GM12878 (cell line): ENCODE measurements around the gene RHOB. TPM values are rescaled to one million over a fixed set of nuclear protein-coding genes. Genes with fewer than 3 reads are reported as not detected.

Source experiments
- ATAC-seq: fragments of 200-7000 bp; cut with Tn5 transposase; 3 replicates; pipeline ENCODE4 v1.9.1; 2020; ENCODE audit warnings: mild to moderate bottlenecking, moderate library complexity
- BruUV-seq: library from RNA; stranded (reverse); fragments of 400-500 nt; replicated peaks from 2 replicates; lab custom pipeline; 2021; lab: Mats Ljungman, UMichigan
- CTCF ChIA-PET: fragments of 300-600 bp; sonication (Branson Sonifier 250); formaldehyde crosslinking; extraction: SDS; loops from one replicate; lab custom pipeline; 2021; ENCODE audit warnings: inconsistent platforms; lab: Yijun Ruan, JAX
- POLR2A ChIA-PET: fragments of 350-600 bp; formaldehyde crosslinking; extraction: SDS; loops from one replicate; lab custom pipeline; 2021; ENCODE audit warnings: inconsistent platforms; lab: Charles Lee
- RAD21 ChIA-PET: fragments of 300-600 bp; sonication (Branson Sonifier 250); formaldehyde crosslinking; loops from one replicate; lab custom pipeline; 2023; ENCODE audit warnings: antibody characterized with exemption; ENCODE audit not compliant: unreplicated experiment; lab: Charles Lee
- SMC1A ChIA-PET: fragments of 300-600 bp; sonication (Branson Sonifier 250); formaldehyde crosslinking; loops from one replicate; lab custom pipeline; 2023; ENCODE audit not compliant: unreplicated experiment, uncharacterized antibody; lab: Charles Lee
- DNase-seq: peaks from one replicate; pipeline ENCODE4 v3.0.0-alpha.2; 2011; ENCODE audit warnings: low read depth, low spot score
- FAIRE-seq: peaks from 3 replicates; lab custom pipeline; 2011; peaks lifted over from hg19 to GRCh38; lab: Jason Lieb, UNC
- H2AFZ ChIP-seq: 2 replicates; pipeline ENCODE4 v1.6.0; 2011; ENCODE audit warnings: low read depth, low read length, control low read depth; ENCODE audit not compliant: control insufficient read depth
- H3K27ac ChIP-seq: 2 replicates; pipeline ENCODE4 v1.5.1; 2011; ENCODE audit warnings: control low read depth; ENCODE audit not compliant: control insufficient read depth, insufficient read depth
- H3K27me3 ChIP-seq, 2 experiments: replicated peaks in 1 of 2; 2 replicates each; pipeline versions ENCODE4 v1.6.0 to v1.6.1; 2011; ENCODE audit warnings: low read length in 1 of 2; ENCODE audit not compliant: control insufficient read depth in 2 of 2, insufficient read depth in 2 of 2
- H3K36me3 ChIP-seq, 2 experiments: 2 replicates each; pipeline ENCODE4 v1.5.1; 2011; ENCODE audit warnings: low read length in 1 of 2; ENCODE audit not compliant: control insufficient read depth in 2 of 2, insufficient read depth in 2 of 2
- H3K4me1 ChIP-seq: 2 replicates; pipeline ENCODE4 v1.6.1; 2011; ENCODE audit warnings: mild to moderate bottlenecking, low read length, moderate library complexity, mixed read lengths; ENCODE audit not compliant: control insufficient read depth, insufficient read depth
- H3K4me2 ChIP-seq: 2 replicates; pipeline ENCODE4 v1.6.0; 2011; ENCODE audit warnings: control low read depth; ENCODE audit not compliant: control insufficient read depth, insufficient read depth
- H3K4me3 ChIP-seq: fragments of 200-600 bp; sonication (generic); 2 replicates; pipeline ENCODE4 v1.5.1; 2016
- H3K79me2 ChIP-seq: 2 replicates; pipeline ENCODE4 v1.6.0; 2011; ENCODE audit warnings: low read length; ENCODE audit not compliant: control insufficient read depth, insufficient read depth
- H3K9ac ChIP-seq: 2 replicates; pipeline ENCODE4 v1.8.0; 2011; ENCODE audit warnings: low read length, control low read depth, mixed read lengths; ENCODE audit not compliant: control insufficient read depth, insufficient read depth
- H3K9me3 ChIP-seq: replicated peaks from 3 replicates; pipeline ENCODE4 v1.5.1; 2011; ENCODE audit warnings: mild to moderate bottlenecking, low read length; ENCODE audit not compliant: control insufficient read depth, insufficient read depth
- H4K20me1 ChIP-seq: 2 replicates; pipeline ENCODE4 v1.6.0; 2011; ENCODE audit not compliant: control insufficient read depth, insufficient read depth
- CHD2 ChIP-seq: IDR thresholded peaks from 2 replicates; pipeline ENCODE4 v1.6.1; 2011; ENCODE audit warnings: low read depth, low read length, improper control_type of control experiment, borderline replicate concordance
- EED ChIP-seq: sonication (generic); IDR thresholded peaks from 2 replicates; pipeline ENCODE4 v1.6.1; 2016; ENCODE audit warnings: antibody characterized with exemption, low read depth
- KLF5 ChIP-seq: fragments of 450-650 bp; IDR thresholded peaks from 2 replicates; pipeline ENCODE4 v1.6.1; 2014; ENCODE audit warnings: mild to moderate bottlenecking; ENCODE audit not compliant: partially characterized antibody
- LARP7 ChIP-seq: fragments of 450-650 bp; IDR thresholded peaks from 2 replicates; pipeline ENCODE4 v1.6.1; 2017; ENCODE audit warnings: mild to moderate bottlenecking
- PML ChIP-seq: IDR thresholded peaks from 2 replicates; pipeline ENCODE4 v1.6.1; 2012; ENCODE audit warnings: low read length, inconsistent platforms
- POU2F2 ChIP-seq: IDR thresholded peaks from 3 replicates; pipeline ENCODE4 v1.6.1; 2011; ENCODE audit warnings: low read depth, mild to moderate bottlenecking, low read length, borderline replicate concordance
- RAD51 ChIP-seq: fragments of 450-650 bp; IDR thresholded peaks from 2 replicates; pipeline ENCODE4 v1.6.1; 2016; ENCODE audit warnings: moderate library complexity, mild to moderate bottlenecking, inconsistent platforms
- SREBF2 ChIP-seq: IDR thresholded peaks from 2 replicates; pipeline ENCODE4 v1.6.1; 2012; ENCODE audit warnings: mild to moderate bottlenecking, low read length
- ZNF24 ChIP-seq: fragments of 450-650 bp; IDR thresholded peaks from 2 replicates; pipeline ENCODE4 v1.6.1; 2017; ENCODE audit warnings: antibody characterized with exemption, mild to moderate bottlenecking
- ZNF274 ChIP-seq: IDR thresholded peaks from one replicate; pipeline ENCODE4 v1.8.0; 2011; ENCODE audit not compliant: insufficient read length, insufficient read depth
- ZZZ3 ChIP-seq: IDR thresholded peaks from 2 replicates; pipeline ENCODE4 v1.6.1; 2011; ENCODE audit warnings: low read depth; ENCODE audit not compliant: control insufficient read depth, insufficient read length
- WGBS: methylation state at CpG from one replicate; pipeline ENCODE4 v1.1.6; 2016; ENCODE audit warnings: low lambda C conversion rate; ENCODE audit not compliant: insufficient replicate concordance, insufficient coverage; ENCODE audit errors: missing lambda C conversion rate; 5-methylcytosine and 5-hydroxymethylcytosine counted together
- in situ Hi-C: fragments of 300-500 bp; cut with MboI; formaldehyde crosslinking; loops from 9 replicates; pipeline ENCODE4 v1.14.3; 2018; ENCODE audit warnings: mixed read lengths
- intact Hi-C: fragments of 100-400 bp; cut with micrococcal nuclease; formaldehyde crosslinking; loops from one replicate; pipeline ENCODE4 v1.14.2; 2022; ENCODE audit not compliant: unreplicated experiment
- polyA plus RNA-seq, 11 experiments: library from polyadenylated mRNA; depleted of rRNA in 4 of 11; unstranded in 6 of 11; stranded (reverse) in 5 of 11; fragments of >200 nt; fragmentation: Nextera tagmentation in 4 of 11; fragmentation: Illumina TruSeq in 1 of 11; extraction: Ambion mirVana in 4 of 11; extraction: Trizol in 1 of 11; gene quantifications; 1 replicate in 1 of 11; 2 replicates in 10 of 11; pipeline versions ENCODE4 v1.2.1 to v1.2.3, GENCODE V29; 2011 to 2016; ENCODE audit warnings: inconsistent platforms in 2 of 11, missing spikeins in 2 of 11, low read depth in 1 of 11
- total RNA-seq, 4 experiments: library from RNA; depleted of rRNA in 3 of 4; stranded (reverse); fragments of >200 nt in 3 of 4; fragmentation: Illumina TruSeq in 1 of 4; extraction: Trizol in 1 of 4; gene quantifications; 2 replicates each; pipeline versions ENCODE4 v1.2.1 to v1.2.3, GENCODE V29; 2013 to 2021
- TF ChIP-seq, protein P1 (sequence below): IDR thresholded peaks from 2 replicates; pipeline ENCODE4 v1.6.1; 2012; ENCODE audit warnings: improper control_type of control experiment, low read depth, low read length; ENCODE audit not compliant: insufficient replicate concordance
- TF ChIP-seq, protein P2 (sequence below): fragments of 450-650 bp; IDR thresholded peaks from 2 replicates; pipeline ENCODE4 v1.6.1; 2017; ENCODE audit warnings: borderline replicate concordance

Gene RHOB
- total and polyA plus RNA-seq, 10 of the 15 experiments (the other 5 are each of a cell fraction or from before 2014, with no cell fraction given): 0.03 to 4.5 (median 1.2) TPM

GRCh38 chr2:20487392-20488174, 40.7 kb downstream of the RHOB start:
- ChIA-PET SMC1A (no interaction called here), CTCF (no interaction called here), POLR2A (no interaction called here), RAD21 (interaction anchor here (1.2 kb wide), 1 partner anchor 41 kb away, joined by 6 read pairs; the partner anchor contains the start of gene RHOB)
- BruUV-seq: no TSS peak
- no peak overlapping the region for H3K9ac ChIP-seq
- H3K27me3 ChIP-seq: no peaks in the 10 kb centered on the region
- in situ Hi-C loops (no loop called here), intact Hi-C loops (no loop called here)
- no peaks in the 10 kb centered on the region for H3K79me2 ChIP-seq
- no peak overlapping the region for H3K4me3 ChIP-seq
- FAIRE-seq (no peak), ATAC-seq (no peak), DNase-seq (no peak)
- H3K4me2 ChIP-seq: no peak overlapping the region
- TF ChIP-seq, protein P1, sequence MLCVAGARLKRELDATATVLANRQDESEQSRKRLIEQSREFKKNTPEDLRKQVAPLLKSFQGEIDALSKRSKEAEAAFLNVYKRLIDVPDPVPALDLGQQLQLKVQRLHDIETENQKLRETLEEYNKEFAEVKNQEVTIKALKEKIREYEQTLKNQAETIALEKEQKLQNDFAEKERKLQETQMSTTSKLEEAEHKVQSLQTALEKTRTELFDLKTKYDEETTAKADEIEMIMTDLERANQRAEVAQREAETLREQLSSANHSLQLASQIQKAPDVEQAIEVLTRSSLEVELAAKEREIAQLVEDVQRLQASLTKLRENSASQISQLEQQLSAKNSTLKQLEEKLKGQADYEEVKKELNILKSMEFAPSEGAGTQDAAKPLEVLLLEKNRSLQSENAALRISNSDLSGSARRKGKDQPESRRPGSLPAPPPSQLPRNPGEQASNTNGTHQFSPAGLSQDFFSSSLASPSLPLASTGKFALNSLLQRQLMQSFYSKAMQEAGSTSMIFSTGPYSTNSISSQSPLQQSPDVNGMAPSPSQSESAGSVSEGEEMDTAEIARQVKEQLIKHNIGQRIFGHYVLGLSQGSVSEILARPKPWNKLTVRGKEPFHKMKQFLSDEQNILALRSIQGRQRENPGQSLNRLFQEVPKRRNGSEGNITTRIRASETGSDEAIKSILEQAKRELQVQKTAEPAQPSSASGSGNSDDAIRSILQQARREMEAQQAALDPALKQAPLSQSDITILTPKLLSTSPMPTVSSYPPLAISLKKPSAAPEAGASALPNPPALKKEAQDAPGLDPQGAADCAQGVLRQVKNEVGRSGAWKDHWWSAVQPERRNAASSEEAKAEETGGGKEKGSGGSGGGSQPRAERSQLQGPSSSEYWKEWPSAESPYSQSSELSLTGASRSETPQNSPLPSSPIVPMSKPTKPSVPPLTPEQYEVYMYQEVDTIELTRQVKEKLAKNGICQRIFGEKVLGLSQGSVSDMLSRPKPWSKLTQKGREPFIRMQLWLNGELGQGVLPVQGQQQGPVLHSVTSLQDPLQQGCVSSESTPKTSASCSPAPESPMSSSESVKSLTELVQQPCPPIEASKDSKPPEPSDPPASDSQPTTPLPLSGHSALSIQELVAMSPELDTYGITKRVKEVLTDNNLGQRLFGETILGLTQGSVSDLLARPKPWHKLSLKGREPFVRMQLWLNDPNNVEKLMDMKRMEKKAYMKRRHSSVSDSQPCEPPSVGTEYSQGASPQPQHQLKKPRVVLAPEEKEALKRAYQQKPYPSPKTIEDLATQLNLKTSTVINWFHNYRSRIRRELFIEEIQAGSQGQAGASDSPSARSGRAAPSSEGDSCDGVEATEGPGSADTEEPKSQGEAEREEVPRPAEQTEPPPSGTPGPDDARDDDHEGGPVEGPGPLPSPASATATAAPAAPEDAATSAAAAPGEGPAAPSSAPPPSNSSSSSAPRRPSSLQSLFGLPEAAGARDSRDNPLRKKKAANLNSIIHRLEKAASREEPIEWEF: no peak
- TF ChIP-seq, protein P2, sequence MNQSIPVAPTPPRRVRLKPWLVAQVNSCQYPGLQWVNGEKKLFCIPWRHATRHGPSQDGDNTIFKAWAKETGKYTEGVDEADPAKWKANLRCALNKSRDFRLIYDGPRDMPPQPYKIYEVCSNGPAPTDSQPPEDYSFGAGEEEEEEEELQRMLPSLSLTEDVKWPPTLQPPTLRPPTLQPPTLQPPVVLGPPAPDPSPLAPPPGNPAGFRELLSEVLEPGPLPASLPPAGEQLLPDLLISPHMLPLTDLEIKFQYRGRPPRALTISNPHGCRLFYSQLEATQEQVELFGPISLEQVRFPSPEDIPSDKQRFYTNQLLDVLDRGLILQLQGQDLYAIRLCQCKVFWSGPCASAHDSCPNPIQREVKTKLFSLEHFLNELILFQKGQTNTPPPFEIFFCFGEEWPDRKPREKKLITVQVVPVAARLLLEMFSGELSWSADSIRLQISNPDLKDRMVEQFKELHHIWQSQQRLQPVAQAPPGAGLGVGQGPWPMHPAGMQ: no peak
- no peak for TF ChIP-seq SREBF2
- TF ChIP-seq POU2F2: no peak
- TF ChIP-seq PML: no peak
- TF ChIP-seq ZZZ3: no peak
- no peak for TF ChIP-seq CHD2
- TF ChIP-seq ZNF24: no peak
- TF ChIP-seq RAD51: no peak
- TF ChIP-seq KLF5: no peak
- TF ChIP-seq EED: no peak
- TF ChIP-seq LARP7: no peak
- no peak for TF ChIP-seq ZNF274
- H4K20me1 ChIP-seq: no peaks in the 10 kb centered on the region
- H3K36me3 ChIP-seq: no peaks in the 10 kb centered on the region
- no peaks in the 10 kb centered on the region for H3K4me1 ChIP-seq
- no peaks in the 10 kb centered on the region for H3K9me3 ChIP-seq
- WGBS: 59% methylated on average over 9 of the region's 9 CpGs
- no peak overlapping the region for H2AFZ ChIP-seq
- no peak overlapping the region for H3K27ac ChIP-seq
